ENCODE measurements around the gene ISOC1.

Gene ISOC1

DNA sequence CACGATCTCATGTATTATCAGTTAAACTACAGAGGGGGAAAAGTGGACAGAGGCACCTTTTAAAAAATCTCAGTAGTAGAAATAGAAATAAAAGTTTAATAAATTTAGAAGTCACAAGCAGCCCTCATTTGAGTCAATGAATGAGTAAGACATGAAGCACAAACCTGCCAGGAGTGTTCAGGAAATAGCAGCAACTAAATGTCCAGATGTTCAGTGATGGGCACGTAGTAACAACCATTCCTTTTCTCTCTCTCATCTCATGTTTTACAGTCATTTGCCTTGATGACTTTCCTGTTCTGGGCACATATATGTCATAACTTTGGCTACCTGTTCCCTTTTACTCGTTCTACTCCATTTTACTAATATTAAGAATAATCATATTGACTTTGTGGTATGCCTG is 17.7 kb downstream of the ISOC1 start:
- Histone ChIP-seq H3K36me3 (peaks cover 5% of the 10 kb centered on the region), H3K4me1 (ENCODE audit: control insufficient read depth in 1 of 2, insufficient read depth in 1 of 2, low read depth in 1 of 2, low read length in 1 of 2) (no peaks in the 10 kb centered on the region), H3K27me3 (no peaks in the 10 kb centered on the region), H3K4me3 (ENCODE audit: low read depth in 1 of 2, low read length in 1 of 2) (no peak overlapping the region), H3K27ac (no peak overlapping the region), H3K9me3 (no peaks in the 10 kb centered on the region)
- no peak for TF ChIP-seq CTCF (IDR thresholded peaks at IDR 0.05)

DNA sequence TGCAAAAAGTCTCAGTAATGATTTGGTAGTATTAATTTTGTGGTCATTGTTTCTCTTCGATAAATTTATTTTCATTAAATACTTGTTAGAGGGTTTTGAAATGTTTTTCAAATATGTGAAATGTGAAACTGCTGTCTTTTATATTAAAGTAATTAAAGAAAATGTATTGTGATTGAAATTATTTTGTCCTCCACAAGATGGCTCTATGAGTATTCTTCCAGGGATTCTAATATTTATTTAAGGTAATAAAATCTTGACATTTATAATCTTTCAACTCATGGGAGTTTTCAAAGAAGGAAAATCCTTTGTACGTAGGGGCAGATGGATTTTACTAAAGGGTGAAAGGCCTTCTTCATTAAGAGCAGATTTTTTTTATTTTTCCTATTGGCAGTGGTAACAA is 19.3 kb downstream of the ISOC1 start:
- Histone ChIP-seq H3K36me3 (peaks cover 5% of the 10 kb centered on the region), H3K9me3 (no peaks in the 10 kb centered on the region), H3K27me3 (no peaks in the 10 kb centered on the region), H3K4me3 (ENCODE audit: low read depth in 1 of 2, low read length in 1 of 2) (no peak overlapping the region), H3K27ac (no peak overlapping the region), H3K4me1 (ENCODE audit: control insufficient read depth in 1 of 2, insufficient read depth in 1 of 2, low read depth in 1 of 2, low read length in 1 of 2) (no peaks in the 10 kb centered on the region)
- TF ChIP-seq CTCF (IDR thresholded peaks at IDR 0.05) = no peak

DNA sequence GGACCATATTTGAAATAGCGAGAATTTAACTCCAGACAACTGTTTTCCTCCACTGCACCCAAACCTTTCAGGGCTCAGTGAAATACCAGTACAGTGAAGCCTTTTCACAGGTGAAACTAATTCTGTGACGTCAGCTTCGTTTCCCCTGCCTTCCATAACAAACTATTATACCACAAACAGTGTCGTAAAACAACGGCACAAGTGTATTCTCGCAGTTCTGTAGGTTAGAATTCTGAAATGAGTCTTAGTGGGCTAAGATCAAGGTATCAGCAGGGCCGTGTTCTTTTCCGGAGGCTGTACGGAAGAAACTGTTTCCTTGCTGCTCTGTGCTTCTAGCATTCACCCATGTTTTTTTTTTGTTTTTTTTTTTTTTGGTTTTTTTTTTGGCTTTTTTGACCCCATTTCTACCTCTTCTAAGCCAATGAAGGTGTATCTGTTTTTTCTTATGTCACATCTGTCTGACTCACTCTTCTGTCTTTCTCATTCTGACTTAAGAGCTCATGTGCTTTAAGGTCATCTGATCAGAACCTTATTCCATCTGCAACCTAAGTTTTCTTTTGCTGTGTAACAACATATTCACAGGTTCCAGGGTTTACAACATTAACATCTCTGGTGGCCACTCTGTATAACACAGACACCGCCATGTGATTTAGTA is 20.1 kb downstream of the ISOC1 start:
- no peak overlapping the region for H3K4me3 ChIP-seq (ENCODE audit: low read depth in 1 of 2, low read length in 1 of 2)
- H3K27me3 ChIP-seq = no peaks in the 10 kb centered on the region

GRCh38 chr5:129115680-129116079 is 21.1 kb downstream of the ISOC1 start:
- Histone ChIP-seq H3K4me1 (ENCODE audit: control insufficient read depth in 1 of 2, insufficient read depth in 1 of 2, low read depth in 1 of 2, low read length in 1 of 2) (no peaks in the 10 kb centered on the region), H3K27ac (no peak overlapping the region), H3K36me3 (peaks cover under 1% of the 10 kb centered on the region), H3K4me3 (ENCODE audit: low read depth in 1 of 2, low read length in 1 of 2) (no peak overlapping the region), H3K27me3 (no peaks in the 10 kb centered on the region), H3K9me3 (no peaks in the 10 kb centered on the region)
- no peak for TF ChIP-seq CTCF (IDR thresholded peaks at IDR 0.05)

More for the DNA sequence above, 20.1 kb downstream of the ISOC1 start:
- Histone ChIP-seq H3K36me3 (peaks cover 5% of the 10 kb centered on the region), H3K4me1 (ENCODE audit: control insufficient read depth in 1 of 2, insufficient read depth in 1 of 2, low read depth in 1 of 2, low read length in 1 of 2) (no peaks in the 10 kb centered on the region), H3K27ac (no peak overlapping the region), H3K9me3 (no peaks in the 10 kb centered on the region)
- no peak for TF ChIP-seq CTCF (IDR thresholded peaks at IDR 0.05)

- Histone ChIP-seq H3K4me1 (ENCODE audit: control insufficient read depth in 1 of 2, insufficient read depth in 1 of 2, low read depth in 1 of 2, low read length in 1 of 2) (no peaks in the 10 kb centered on the region), H3K27me3 (no peaks in the 10 kb centered on the region), H3K4me3 (ENCODE audit: low read depth in 1 of 2, low read length in 1 of 2) (no peak overlapping the region), H3K9me3 (no peaks in the 10 kb centered on the region), H3K36me3 (no peaks in the 10 kb centered on the region), H3K27ac (no peak overlapping the region)
- TF ChIP-seq CTCF (IDR thresholded peaks at IDR 0.05) = no peak
These were observed 22.2 kb downstream of the ISOC1 start for GRCh38 chr5:129116797-129117196.

Measured in neutrophil (primary cell).